HG03457 (cell line): ENCODE results near the gene ASTN2.

Experiments used
- ATAC-seq: cut with Tn5 transposase; IDR thresholded peaks from one replicate; pipeline ENCODE4 v1.9.1; 2021; ENCODE audit warnings: moderate number of reproducible peaks; ENCODE audit not compliant: unreplicated experiment

The ASTN2 gene

GRCh38 chr9:117414220-117414905 lies 494 bp downstream of the ASTN2 start:
- no peak for ATAC-seq

- ATAC-seq: no peak
These were observed 1.3 kb downstream of the ASTN2 start for GRCh38 chr9:117413346-117414219.

- no peak for ATAC-seq
These were observed 2.0 kb downstream of the ASTN2 start for GRCh38 chr9:117412841-117413240.

GRCh38 chr9:117412006-117412715 lies 2.7 kb downstream of the ASTN2 start:
- no peak for ATAC-seq

- no peak for ATAC-seq
These were observed 3.3 kb downstream of the ASTN2 start for GRCh38 chr9:117411547-117411946.

- ATAC-seq: no peak
These were observed 5.5 kb downstream of the ASTN2 start for GRCh38 chr9:117409321-117409720.

GRCh38 chr9:117407436-117408022 lies 7.3 kb downstream of the ASTN2 start:
- no peak for ATAC-seq

- ATAC-seq: no peak
These were observed 8.7 kb downstream of the ASTN2 start for GRCh38 chr9:117405950-117406705.

GRCh38 chr9:117403848-117404247 lies 11.0 kb downstream of the ASTN2 start:
- no peak for ATAC-seq

GRCh38 chr9:117403403-117403811 lies 11.4 kb downstream of the ASTN2 start:
- no peak for ATAC-seq

GRCh38 chr9:117400171-117400570 lies 14.7 kb downstream of the ASTN2 start:
- no peak for ATAC-seq

GRCh38 chr9:117395151-117395650 lies 19.7 kb downstream of the ASTN2 start:
- no peak for ATAC-seq

GRCh38 chr9:117394655-117395054 lies 20.2 kb downstream of the ASTN2 start:
- no peak for ATAC-seq

- no peak for ATAC-seq
These were observed 21.9 kb downstream of the ASTN2 start for GRCh38 chr9:117392992-117393391.

GRCh38 chr9:117387422-117387821 lies 27.4 kb downstream of the ASTN2 start:
- ATAC-seq: no peak

GRCh38 chr9:117379341-117379740 lies 35.5 kb downstream of the ASTN2 start:
- ATAC-seq: no peak

- ATAC-seq: no peak
These were observed 37.8 kb downstream of the ASTN2 start for GRCh38 chr9:117377046-117377445.

GRCh38 chr9:117375956-117376355 lies 38.9 kb downstream of the ASTN2 start:
- ATAC-seq: no peak

- no peak for ATAC-seq
These were observed 40.7 kb downstream of the ASTN2 start for GRCh38 chr9:117374076-117374725.
